Small intestine (tissue), 7 donors: ENCODE measurements around the gene RAB25. TPM values are rescaled to one million over a fixed set of nuclear protein-coding genes. Genes with fewer than 3 reads are reported as not detected.

ENCODE experiments used
- DNase-seq, 2 donors: peaks; one replicate each; pipeline versions ENCODE4 v3.0.0 to v3.0.0-alpha.2; 2013
- FAIRE-seq: peaks from 2 replicates; lab custom pipeline; 2012; peaks lifted over from hg19 to GRCh38; lab: Jason Lieb, UNC
- H3K27ac ChIP-seq, 3 donors: one replicate each; pipeline ENCODE4 v1.5.1; 2013; ENCODE audit warnings: low read length in 2 of 3, mild to moderate bottlenecking in 2 of 3, control low read depth in 1 of 3, inconsistent platforms in 1 of 3, low read depth in 1 of 3, moderate library complexity in 1 of 3
- H3K27me3 ChIP-seq, 3 donors: one replicate each; pipeline ENCODE4 v1.6.1; 2013; ENCODE audit warnings: low read length in 3 of 3, inconsistent platforms in 1 of 3; ENCODE audit not compliant: control insufficient read depth in 3 of 3, insufficient read depth in 3 of 3
- H3K36me3 ChIP-seq, 3 donors: one replicate each; pipeline ENCODE4 v1.6.1; 2013; ENCODE audit warnings: low read length in 3 of 3, inconsistent platforms in 1 of 3, low read depth in 1 of 3, mild to moderate bottlenecking in 1 of 3, moderate library complexity in 1 of 3; ENCODE audit not compliant: control insufficient read depth in 3 of 3, insufficient read depth in 2 of 3
- H3K4me1 ChIP-seq, 3 donors: one replicate each; pipeline ENCODE4 v1.6.1; 2013; ENCODE audit warnings: low read length in 2 of 3, inconsistent platforms in 1 of 3, low read depth in 1 of 3, mild to moderate bottlenecking in 1 of 3, moderate library complexity in 1 of 3; ENCODE audit not compliant: control insufficient read depth in 3 of 3, insufficient read depth in 2 of 3
- H3K4me3 ChIP-seq, 3 donors: one replicate each; pipeline ENCODE4 v1.5.1; 2013; ENCODE audit warnings: low read length in 3 of 3, control low read depth in 1 of 3, inconsistent platforms in 1 of 3, low read depth in 1 of 3, mild to moderate bottlenecking in 1 of 3, moderate library complexity in 1 of 3
- H3K9me3 ChIP-seq, 2 donors: one replicate each; pipeline ENCODE4 v1.6.1; 2013; ENCODE audit warnings: low read depth in 1 of 2, low read length in 1 of 2; ENCODE audit not compliant: control insufficient read depth in 2 of 2, insufficient read depth in 1 of 2
- WGBS, 3 donors: extraction: QIAGEN DNeasy Blood & Tissue Kit; methylation state at CpG; one replicate each; pipeline ENCODE4 v1.1.7; 2013; 5-methylcytosine and 5-hydroxymethylcytosine counted together
- polyA plus RNA-seq, 4 donors: library from polyadenylated mRNA; stranded (reverse) in 3 of 4; unstranded in 1 of 4; fragments of 200-250 nt in 3 of 4; fragments of 120-200 nt in 1 of 4; gene quantifications; one replicate each; pipeline versions ENCODE4 v1.2.1 to v1.2.3, GENCODE V29; 2013
- donor health status: healthy with polysubstance abuse.
- donor health status: control.
- donor health status: control.
- donor health status: Bipolar disorder and iron deficiency.
- donor health status: healthy.

The RAB25 gene
- polyA plus RNA-seq, 4 donors: 140 to 216 (median 169) TPM

DNA sequence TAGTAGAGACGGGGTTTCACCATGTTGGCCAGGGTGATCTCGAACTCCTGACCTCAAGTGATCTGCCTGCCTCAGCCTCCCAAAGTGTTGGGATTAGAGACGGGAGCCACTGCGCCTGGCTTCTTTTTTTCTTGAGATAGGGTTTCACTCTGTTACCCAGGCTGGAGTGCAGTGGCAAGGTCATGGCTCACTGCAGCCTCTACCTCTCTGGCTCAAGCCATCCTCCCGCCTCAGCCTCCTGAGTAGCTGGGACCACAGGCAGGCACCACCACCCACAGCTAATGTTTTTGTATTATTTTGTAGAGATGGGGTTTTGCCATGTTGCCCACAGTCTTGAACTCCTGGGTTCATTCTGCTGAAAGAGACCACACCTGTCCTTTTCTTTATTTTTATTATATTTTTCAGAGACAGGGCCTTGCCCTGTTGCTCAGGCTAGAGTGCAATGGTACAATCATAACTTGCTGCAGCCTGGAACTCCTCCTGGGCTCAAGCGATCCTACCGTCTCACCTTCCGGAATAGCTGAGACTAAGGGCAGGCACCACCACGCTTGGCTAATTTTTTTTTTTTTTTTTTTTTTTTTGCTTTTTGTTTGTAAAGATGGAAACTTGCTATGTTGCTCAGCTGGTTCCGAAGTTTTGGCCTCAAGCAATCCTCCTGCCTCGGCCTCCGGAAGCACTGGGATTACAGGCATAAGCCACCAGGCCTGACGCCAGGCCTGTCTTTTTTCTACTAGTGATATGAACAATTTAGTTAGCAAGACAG is 56.6 kb downstream of the RAB25 start:
- no peaks in the 10 kb centered on the region for H3K9me3 ChIP-seq
- H3K27ac ChIP-seq: peak overlapping the region; percentile 86 to 91 (median 88)
- H3K36me3 ChIP-seq: peaks cover 0 to 41% (median 0%) of the 10 kb centered on the region in 3 donors
- 38 to 49% (median 49%) methylated on average over 12 to 13 of the region's 13 CpGs for WGBS, 3 donors
- H3K4me1 ChIP-seq: peaks cover 3 to 60% (median 29%) of the 10 kb centered on the region in 3 donors
- FAIRE-seq (no peak), DNase-seq (no peak)
- peak overlapping the region in 2 of 3 donors; percentile 35 to 47 for H3K4me3 ChIP-seq
- no peaks in the 10 kb centered on the region for H3K27me3 ChIP-seq

- FAIRE-seq (no peak), DNase-seq (peak; percentile 83 to 89)
- Histone ChIP-seq H3K4me1 (peaks cover 3 to 67% (median 35%) of the 10 kb centered on the region in 3 donors), H3K4me3 (peak overlapping the region in 2 of 3 donors; percentile 35 to 47), H3K36me3 (peaks cover 0 to 45% (median 0%) of the 10 kb centered on the region in 3 donors), H3K9me3 (no peaks in the 10 kb centered on the region), H3K27ac (peak overlapping the region; percentile 86 to 91 (median 88)), H3K27me3 (no peaks in the 10 kb centered on the region)
- 12 to 47% (median 17%) methylated on average over 8 of the region's 8 CpGs for WGBS, 3 donors
Observed at GRCh38 chr1:156118177-156118868, 57.4 kb downstream of the RAB25 start.

GRCh38 chr1:156119503-156120209 is 58.7 kb downstream of the RAB25 start:
- FAIRE-seq (no peak), DNase-seq (peak; percentile 66 to 70)
- Histone ChIP-seq H3K9me3 (no peaks in the 10 kb centered on the region), H3K4me1 (peaks cover 3 to 70% (median 37%) of the 10 kb centered on the region in 3 donors), H3K4me3 (no peak overlapping the region), H3K27ac (peak overlapping the region; percentile 58 to 64 (median 58)), H3K36me3 (peaks cover 0 to 47% (median 0%) of the 10 kb centered on the region in 3 donors), H3K27me3 (no peaks in the 10 kb centered on the region)
- whole genome bisulfite sequencing, 3 donors: 37 to 61% (median 47%) methylated on average over 3 of the region's 3 CpGs

Other genes with a start within 250 kb of the RAB25 start
- 10 to 100 TPM; 15.3 to 47.2 (median 22.0) TPM for gene GON4L, start 203.9 kb upstream of the RAB25 start, polyA plus RNA-seq
- gene SYT11, start 201.6 kb upstream of the RAB25 start, polyA plus RNA-seq: 10 to 100 TPM in 1 of 4 donors, 1 to 10 TPM in 1, under 1 TPM in 1, not detected in 1; 0.54 to 12.9 (median 4.7) TPM
- 10 to 100 TPM in 2 of 4 donors, 1 to 10 TPM in 2; 9.7 to 57.8 (median 11.7) TPM for gene RIT1, start 149.8 kb upstream of the RAB25 start, polyA plus RNA-seq
- 10 to 100 TPM in 3 of 4 donors, 1 to 10 TPM in 1; 7.3 to 70.5 (median 22.3) TPM for gene KHDC4, start 126.7 kb upstream of the RAB25 start, polyA plus RNA-seq
- 1 to 10 TPM in 2 of 4 donors, under 1 TPM in 1, not detected in 1; 0.82 to 1.5 (median 1.3) TPM for gene RXFP4, start 119.5 kb upstream of the RAB25 start, polyA plus RNA-seq
- 10 to 100 TPM; 14.6 to 61.6 (median 38.2) TPM for gene ARHGEF2, start 82.6 kb upstream of the RAB25 start, polyA plus RNA-seq
- 100 to 1,000 TPM; 133 to 316 (median 266) TPM for gene SSR2, start 40.2 kb upstream of the RAB25 start, polyA plus RNA-seq
- gene UBQLN4, start 7.4 kb upstream of the RAB25 start, polyA plus RNA-seq: 10 to 100 TPM; 14.1 to 37.1 (median 20.4) TPM
- gene LAMTOR2, start 6.4 kb upstream of the RAB25 start, polyA plus RNA-seq: 100 to 1,000 TPM in 3 of 4 donors, 10 to 100 TPM in 1; 66.7 to 226 (median 148) TPM
- 1 to 10 TPM in 2 of 4 donors, under 1 TPM in 2; under 0.01 to 5.6 (median 0.87) TPM for gene MEX3A, start 21.3 kb downstream of the RAB25 start, polyA plus RNA-seq
- gene LMNA, start 53.6 kb downstream of the RAB25 start, polyA plus RNA-seq: 100 to 1,000 TPM in 3 of 4 donors, 10 to 100 TPM in 1; 89.7 to 168 (median 105) TPM
- gene SEMA4A, start 92.4 kb downstream of the RAB25 start, polyA plus RNA-seq: 1 to 10 TPM in 3 of 4 donors, under 1 TPM in 1; 0.89 to 7.7 (median 1.8) TPM
- gene SLC25A44, start 132.9 kb downstream of the RAB25 start, polyA plus RNA-seq: 10 to 100 TPM; 13.4 to 46.6 (median 17.3) TPM
- 10 to 100 TPM; 53.5 to 65.9 (median 62.2) TPM for gene PMF1, start 151.8 kb downstream of the RAB25 start, polyA plus RNA-seq
- 1 to 10 TPM in 1 of 4 donors, under 1 TPM in 1, not detected in 2; 0.48 to 3.9 TPM for gene BGLAP, start 181.0 kb downstream of the RAB25 start, polyA plus RNA-seq
- gene PAQR6, start 186.9 kb downstream of the RAB25 start, polyA plus RNA-seq: 1 to 10 TPM; 3.0 to 8.7 (median 5.5) TPM
- 10 to 100 TPM; 30.0 to 57.0 (median 43.3) TPM for gene SMG5, start 221.7 kb downstream of the RAB25 start, polyA plus RNA-seq
- 1 to 10 TPM; 2.2 to 8.3 (median 4.6) TPM for gene TMEM79, start 223.2 kb downstream of the RAB25 start, polyA plus RNA-seq
- gene GLMP, start 234.5 kb downstream of the RAB25 start, polyA plus RNA-seq: 100 to 1,000 TPM in 1 of 4 donors, 10 to 100 TPM in 3; 30.7 to 263 (median 63.9) TPM
- not detected for gene VHLL, start 238.1 kb downstream of the RAB25 start, polyA plus RNA-seq